DMS 273 (cell line): Measurements from ENCODE around the gene APAF1.
"Not testable (repeated sequence)": the region's sequence is repeated elsewhere in the genome, so short reads cannot be mapped to it uniquely, and the experiment has no call there.

Experiments used
- DNase-seq: peaks from one replicate; lab custom pipeline; 2025; ENCODE audit not compliant: unreplicated experiment; lab: John Stamatoyannopoulos, UW

Gene APAF1, protein sequence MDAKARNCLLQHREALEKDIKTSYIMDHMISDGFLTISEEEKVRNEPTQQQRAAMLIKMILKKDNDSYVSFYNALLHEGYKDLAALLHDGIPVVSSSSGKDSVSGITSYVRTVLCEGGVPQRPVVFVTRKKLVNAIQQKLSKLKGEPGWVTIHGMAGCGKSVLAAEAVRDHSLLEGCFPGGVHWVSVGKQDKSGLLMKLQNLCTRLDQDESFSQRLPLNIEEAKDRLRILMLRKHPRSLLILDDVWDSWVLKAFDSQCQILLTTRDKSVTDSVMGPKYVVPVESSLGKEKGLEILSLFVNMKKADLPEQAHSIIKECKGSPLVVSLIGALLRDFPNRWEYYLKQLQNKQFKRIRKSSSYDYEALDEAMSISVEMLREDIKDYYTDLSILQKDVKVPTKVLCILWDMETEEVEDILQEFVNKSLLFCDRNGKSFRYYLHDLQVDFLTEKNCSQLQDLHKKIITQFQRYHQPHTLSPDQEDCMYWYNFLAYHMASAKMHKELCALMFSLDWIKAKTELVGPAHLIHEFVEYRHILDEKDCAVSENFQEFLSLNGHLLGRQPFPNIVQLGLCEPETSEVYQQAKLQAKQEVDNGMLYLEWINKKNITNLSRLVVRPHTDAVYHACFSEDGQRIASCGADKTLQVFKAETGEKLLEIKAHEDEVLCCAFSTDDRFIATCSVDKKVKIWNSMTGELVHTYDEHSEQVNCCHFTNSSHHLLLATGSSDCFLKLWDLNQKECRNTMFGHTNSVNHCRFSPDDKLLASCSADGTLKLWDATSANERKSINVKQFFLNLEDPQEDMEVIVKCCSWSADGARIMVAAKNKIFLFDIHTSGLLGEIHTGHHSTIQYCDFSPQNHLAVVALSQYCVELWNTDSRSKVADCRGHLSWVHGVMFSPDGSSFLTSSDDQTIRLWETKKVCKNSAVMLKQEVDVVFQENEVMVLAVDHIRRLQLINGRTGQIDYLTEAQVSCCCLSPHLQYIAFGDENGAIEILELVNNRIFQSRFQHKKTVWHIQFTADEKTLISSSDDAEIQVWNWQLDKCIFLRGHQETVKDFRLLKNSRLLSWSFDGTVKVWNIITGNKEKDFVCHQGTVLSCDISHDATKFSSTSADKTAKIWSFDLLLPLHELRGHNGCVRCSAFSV (N-terminal part only)

DNA sequence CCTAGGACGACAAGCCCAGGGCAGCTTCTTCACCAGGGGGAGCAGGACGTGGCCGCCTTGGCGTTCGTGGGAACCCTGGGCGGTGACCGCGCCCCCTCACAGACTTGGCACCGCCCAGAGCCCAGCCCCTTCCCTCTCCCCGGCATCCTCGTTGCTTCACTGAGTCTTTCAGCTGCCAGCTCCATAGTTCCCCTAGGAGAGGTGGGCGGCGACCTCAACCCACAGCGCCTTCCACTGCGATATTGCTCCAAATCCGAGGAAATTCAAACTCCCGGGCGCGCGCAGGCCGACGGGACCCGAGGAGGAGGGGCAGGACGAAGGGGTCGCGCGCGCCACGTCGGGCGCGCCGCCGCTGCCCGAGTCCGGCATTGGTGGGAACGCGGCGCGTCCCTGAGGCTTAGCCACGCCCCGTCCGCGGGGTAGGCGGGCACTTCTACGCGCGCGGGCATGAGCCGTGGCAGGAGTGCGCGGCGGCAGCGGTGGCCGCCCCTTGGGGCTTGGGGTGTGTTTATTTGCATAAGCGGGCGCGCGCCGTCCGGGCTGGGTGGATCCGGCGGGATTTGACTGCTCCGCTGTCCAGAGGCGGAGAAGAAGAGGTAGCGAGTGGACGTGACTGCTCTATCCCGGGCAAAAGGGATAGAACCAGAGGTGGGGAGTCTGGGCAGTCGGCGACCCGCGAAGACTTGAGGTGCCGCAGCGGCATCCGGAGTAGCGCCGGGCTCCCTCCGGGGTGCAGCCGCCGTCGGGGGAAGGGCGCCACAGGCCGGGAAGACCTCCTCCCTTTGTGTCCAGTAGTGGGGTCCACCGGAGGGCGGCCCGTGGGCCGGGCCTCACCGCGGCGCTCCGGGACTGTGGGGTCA, at the start of gene APAF1, which contains the start of gene IKBIP:
Gene APAF1, plus strand, starts transcription at position 579 of the 860 bp plus-strand sequence. CDS start 3,070 bp downstream, outside the sequence.
Gene IKBIP, minus strand, starts transcription at position 77 of the 860 bp plus-strand sequence. CDS start 87 bp downstream, outside the sequence.
- DNase-seq: peak; percentile 97

DNA sequence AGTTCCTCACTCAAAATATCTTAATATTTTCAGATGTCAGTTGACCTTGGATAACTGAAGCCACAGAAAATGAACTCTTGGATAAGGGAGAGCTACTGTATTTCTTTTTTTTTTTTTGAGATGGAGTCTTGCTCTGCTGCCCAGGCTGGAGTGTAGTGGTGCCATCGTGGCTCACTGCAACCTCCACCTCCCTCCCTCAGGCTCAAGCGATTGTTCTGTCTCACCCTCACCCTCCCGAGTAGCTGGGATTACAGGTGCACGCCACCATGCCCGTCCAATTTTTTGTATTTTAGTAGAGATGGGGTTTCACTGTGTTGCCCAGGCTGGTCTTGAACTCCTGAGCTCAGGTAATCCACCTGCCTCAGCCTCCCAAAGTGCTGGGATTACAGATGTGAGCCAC, 47.8 kb upstream of the APAF1 start:
- DNase-seq: not testable (repeated sequence)

DNA sequence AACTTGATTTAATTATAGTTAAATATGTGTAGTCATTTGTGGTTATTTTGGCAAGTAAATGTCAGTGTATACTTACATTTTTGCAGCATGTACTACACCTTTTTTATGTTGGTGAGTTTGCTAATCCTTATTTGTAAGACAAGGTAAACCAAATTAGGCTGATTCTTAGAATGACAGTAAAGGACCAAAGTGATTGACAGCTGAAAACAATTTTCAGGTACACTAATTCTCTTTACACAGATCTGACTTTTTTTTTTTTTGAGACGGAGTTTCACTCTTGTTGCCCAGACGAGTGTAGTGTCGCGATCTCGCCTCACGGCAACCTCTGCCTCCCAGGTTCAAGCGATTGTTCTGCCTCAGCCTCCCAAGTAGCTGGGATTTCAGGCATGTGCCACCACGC, 43.2 kb upstream of the APAF1 start:
- DNase-seq: no peak

DNA sequence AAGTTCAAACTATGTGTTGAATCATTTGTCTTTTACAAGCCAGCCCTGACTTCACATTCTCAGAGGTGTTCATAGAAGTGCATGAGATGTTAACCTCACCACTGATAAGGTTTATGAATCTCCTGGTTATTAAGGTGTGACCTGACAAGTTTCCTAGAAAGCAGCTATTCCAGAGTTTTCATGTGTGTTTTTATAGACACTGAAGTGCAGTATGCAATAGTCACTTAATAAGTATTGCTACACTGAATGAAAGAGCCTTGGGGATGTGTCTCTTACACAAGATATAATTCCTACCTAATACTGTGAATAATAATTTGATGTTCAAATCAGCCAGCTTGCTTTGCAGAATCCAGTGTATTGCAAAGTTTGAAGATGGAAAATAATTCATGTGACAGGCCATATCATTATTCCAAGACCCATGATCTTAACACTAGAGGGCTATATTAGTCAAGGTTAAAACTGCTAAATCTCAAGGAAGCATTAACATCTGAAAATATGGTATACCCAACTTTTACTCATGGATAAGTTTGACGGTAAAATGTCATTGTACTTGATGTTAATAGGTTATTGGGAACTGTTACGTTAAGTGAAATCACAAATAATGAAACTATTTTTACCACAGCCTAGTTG, 38.6 kb upstream of the APAF1 start:
- no peak for DNase-seq

DNA sequence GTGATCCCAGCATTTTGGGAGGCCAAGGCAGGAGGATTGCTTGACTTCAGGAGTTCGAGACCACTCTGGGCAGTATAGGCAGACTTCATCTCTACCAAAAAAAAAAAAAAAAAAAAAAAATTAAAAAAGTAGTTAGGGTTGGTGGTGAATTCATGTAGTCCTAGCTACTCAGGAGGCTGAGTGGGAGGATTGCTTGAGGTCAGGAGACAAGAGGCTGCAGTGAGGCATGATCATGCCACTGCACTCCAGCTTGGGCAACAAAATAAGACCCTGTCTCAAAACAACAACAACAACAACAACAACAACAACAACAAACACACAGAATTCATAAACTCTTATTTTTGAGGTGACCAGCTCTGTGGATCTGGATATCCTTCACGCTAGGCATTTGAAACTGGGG, 34.5 kb upstream of the APAF1 start:
- no peak for DNase-seq

DNA sequence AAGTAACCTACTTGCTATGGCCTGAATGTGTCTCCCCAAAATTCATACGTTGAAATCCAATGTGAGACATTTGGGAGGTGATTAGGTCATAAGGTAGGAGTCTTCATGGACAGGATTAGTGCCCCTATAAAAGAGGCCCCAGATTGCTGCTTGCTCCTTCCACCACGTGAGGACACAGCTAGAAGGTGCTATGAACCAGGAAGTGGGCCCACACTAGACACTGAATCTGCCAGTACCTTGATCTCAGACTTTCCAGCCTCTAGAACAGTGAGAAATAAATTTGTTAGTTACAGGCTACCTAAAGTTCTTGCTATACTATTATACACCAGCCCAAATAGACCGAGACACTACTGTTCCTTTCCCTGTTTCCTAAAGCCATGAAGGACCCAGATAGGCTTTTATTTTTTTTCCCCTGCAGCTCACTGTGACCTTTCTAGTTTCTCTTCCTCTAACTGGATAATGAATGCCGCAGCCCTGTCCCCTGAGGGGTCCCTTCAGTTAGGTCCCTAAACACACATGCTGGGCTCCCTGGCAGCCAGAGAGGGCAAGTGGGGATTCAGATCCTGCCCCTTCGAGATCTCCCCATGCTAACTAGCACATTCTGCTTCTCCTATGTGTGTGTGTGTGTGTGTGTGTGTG, 32.3 kb upstream of the APAF1 start:
- DNase-seq: no peak

DNA sequence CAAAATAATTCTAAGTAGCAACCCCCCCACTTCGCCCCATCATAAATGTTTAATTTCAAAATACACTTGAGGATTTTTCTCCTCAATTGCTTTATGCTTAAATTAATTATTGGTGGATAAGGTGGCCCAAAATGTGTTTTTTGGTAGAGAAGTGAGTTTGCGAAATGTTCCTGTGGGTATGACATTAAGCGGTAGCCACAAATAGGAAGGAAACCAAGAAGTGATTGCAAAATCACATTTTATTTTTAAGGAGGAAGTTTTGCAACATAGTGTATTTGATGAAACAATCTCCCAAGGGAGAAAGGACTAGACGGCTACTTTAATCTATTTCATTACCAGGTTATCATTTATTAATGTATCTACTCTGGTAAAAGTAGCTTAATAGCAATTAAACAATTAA, 26.1 kb upstream of the APAF1 start:
- no peak for DNase-seq

DNA sequence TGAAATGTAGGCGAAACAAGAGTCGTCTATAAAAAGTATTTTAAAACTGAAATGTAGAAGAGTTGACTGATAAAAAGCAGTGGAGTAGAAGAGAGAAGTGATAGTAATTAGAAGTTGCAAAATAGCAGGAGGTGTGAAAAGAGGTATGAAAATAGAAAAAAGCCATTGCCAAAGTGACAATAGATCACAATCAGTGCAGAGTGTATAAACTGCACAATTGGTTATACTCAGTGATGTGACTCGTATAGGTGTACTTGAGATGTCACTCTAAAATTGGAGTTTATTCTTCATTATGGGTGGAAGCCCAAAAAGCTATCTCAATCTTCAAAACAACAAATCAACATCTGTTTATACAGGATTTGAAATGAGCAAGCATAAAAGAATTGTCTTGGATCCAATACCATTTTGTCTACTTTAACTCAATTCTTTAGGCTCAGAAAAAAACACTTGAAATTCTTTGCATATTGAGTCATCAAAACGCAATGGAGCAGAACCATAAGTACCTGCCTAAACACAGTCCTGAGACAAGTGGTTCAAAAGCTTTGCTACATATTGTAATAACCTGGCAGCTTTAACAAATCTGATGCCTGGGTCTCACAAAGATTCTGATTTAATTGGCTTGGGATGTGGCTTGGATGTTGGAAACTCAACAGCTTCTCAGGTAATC, 9.3 kb upstream of the APAF1 start:
- DNase-seq: peak; percentile 1

DNA sequence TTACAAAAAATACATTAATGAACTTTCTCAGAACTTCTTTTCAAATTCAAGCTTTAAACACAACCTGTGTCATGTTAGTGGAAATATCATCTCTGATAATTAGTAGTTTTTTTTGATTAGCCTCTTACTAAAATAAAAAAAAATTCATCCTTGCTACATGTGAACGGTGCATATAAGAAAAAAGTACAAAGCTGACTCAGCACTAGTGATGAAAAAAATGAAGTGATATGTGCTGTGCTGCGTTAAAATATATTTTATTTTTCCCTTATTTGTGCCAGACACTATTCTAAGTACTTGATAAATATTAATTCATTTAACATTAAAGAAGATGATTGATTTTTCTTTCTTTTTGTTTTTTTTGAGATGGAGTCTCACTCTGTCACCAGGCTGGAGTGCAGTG, 8.0 kb upstream of the APAF1 start:
- DNase-seq: no peak

DNA sequence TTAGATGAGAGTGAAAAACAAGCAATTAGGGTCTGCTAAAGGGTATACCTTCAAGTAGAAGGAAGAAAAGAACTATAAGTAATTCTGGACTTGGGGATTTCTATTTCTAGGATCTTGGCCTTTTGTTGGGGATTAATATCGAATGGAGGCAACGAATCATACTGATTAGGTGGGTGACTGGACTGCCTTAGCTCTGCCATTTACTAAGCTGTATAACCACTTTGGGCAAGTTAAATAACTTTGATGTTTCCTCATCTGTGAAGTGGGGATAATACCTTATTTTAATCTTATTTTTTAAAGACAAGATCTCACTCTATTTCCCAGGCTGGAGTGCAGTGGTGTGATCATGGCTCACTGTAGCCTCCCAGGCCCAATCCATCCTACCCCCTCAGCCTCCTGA, 7.1 kb upstream of the APAF1 start:
- DNase-seq: no peak

DNA sequence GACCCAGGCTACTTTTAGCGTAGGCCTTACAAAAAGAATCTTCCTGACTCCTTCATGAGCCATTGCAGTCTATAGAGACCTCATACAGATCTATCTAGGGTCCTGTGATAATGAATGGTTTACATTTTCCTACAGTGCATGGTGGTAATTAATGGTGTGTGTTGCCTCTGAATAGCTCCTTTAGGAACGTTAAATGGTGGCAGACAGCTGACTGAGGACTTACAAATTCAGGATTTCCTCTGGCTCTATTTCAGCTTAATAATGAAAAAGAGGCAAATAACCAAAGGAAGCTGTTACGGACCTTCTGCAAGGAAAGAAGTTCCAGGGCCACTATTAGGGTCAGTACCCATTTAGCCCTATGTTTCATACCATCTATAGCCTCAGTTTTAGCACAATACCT, 5.6 kb upstream of the APAF1 start:
- DNase-seq: no peak

DNA sequence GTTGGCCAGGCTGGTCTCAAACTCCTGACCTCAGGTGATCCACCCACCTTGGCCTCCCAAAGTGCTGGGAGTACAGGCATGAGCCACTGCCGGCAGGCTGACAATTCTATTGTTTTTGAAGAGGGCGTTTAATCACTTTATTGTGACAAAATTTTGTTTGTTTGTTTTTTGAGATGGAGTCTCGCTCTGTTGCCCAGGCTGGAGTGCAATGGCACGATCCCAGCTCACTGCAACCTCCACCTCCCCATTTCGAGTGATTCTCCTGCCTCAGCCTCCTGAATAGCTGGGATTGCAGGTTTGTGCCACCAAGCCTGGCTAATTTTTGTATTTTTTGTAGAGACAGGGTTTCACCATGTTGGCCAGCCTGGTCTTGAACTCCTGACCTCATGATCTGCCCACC, 2.3 kb upstream of the APAF1 start:
- DNase-seq: not testable (repeated sequence)

DNA sequence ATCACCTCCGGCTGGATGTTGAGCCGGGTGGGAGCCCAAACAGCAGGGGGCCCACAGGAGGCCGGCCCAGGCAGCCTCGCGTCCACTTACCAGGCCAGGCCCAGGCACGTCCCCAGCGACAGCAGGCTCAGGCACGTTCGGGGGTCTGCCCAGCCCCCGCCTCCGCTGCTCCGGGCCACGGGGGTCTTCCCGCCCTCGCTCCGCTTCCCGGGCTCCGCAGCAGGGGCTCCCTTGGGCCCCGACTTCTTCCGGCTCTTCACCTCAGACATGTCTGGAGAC, 718 bp upstream of the APAF1 start:
- DNase-seq: no peak

DNA sequence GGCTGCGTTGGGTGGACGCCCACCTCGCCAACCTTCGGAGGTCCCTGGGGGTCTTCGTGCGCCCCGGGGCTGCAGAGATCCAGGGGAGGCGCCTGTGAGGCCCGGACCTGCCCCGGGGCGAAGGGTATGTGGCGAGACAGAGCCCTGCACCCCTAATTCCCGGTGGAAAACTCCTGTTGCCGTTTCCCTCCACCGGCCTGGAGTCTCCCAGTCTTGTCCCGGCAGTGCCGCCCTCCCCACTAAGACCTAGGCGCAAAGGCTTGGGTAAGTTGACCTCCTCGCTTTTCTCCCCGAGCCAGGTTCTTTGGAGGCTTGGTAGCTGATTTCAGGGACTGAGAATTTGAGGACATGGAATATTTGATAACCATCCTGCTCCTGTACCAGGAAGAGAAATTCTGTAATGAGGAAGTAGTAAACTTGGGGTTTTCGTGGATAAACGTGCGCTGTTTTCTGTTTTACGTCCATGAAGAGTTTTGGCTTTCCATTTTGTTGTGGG, 530 bp downstream of the APAF1 start:
- peak; percentile 47 for DNase-seq

DNA sequence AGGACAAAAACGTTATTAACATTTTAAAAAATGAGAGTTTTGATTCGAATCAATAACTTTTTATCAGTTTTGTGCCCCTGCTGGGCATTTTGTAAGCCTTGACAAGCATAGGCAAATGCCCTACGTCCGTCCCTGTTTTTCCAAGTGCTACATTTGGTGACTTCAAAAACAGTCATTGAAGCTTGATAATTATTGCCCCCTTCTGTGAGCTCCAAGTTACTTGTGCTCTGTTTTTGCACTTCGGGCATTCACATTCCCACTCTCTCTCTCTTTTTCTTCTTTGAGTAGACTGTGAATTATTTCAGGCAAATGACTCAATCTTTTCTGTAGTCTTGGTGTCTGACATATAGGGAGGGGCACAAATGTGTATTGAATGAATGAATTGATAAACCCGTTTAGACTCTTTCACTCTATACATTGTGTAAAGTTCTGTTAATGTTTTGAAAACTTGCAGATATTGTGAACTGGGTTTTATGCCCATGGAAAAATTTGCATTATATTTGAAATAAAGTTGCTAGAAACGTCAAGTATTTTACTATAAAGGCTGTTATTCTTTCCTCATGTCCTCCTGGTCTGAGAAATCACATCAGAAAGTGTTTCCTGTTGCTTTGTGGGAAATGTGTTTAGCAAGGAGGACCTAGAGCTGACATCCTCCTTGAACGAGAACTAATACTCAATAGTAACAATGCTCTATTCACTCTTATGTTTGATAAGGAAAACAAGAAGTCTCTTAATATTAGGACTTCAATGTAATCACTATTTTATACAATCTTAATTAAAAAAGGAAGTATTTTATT, 1.4 kb downstream of the APAF1 start:
- peak; percentile 32 for DNase-seq

DNA sequence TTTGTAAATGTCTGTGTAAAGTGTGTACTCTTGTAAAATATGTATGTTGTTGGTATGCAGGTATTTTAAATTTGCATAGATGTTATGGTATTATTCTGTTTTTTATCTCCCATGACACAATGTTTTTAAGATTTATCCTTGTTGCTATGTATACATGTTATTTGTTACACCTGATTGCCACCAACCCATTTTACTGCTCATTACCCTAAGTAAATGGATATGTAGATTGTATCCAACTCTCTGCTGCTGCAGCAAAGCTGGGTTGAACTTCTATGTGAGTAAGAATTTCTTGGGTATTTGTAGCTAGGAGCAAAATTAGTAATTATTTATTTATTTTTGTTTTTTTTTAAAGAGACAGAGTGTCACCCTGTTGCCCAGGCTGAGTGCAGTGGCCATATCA, 6.2 kb downstream of the APAF1 start:
- DNase-seq: no peak

DNA sequence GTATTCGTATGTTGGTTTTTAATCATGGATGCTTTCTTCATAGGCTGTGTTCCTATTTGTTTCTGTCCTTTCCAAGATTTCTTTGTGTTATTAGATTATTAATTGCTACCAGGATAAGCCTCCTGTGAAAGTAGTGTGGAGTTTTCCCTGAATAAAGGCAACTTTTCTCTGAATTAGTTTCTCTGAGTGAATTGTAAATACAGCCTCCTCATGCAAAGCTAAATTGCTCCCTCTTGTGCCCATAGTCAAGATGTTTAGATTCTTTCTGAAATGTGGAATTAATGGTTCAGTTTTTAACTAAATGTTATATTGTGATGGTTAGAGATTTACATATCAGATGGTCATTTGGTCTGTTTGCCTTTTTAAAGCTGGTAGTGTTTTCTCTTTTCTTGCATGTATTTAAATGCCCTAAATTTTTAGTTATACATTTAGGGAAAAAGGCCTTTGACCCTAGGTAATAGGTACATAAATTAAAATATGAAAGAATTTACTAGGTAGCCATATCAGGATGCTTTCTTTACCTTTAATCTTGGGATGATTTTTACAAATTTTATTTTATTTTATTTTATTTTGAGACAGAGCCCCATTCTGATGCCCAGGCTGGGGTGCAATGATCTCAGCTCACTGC, 8.9 kb downstream of the APAF1 start:
- DNase-seq: peak; percentile 60
